ENCODE measurements around the gene SLC22A23.

- TF ChIP-seq ARNT (IDR thresholded peaks at IDR 0.05) (no peak), HDGF (IDR thresholded peaks at IDR 0.05; ENCODE audit: borderline replicate concordance) (no peak), ELF4 (IDR thresholded peaks at IDR 0.05) (no peak), CTBP1 (IDR thresholded peaks at IDR 0.05; ENCODE audit: borderline replicate concordance) (no peak), NFRKB (IDR thresholded peaks at IDR 0.05) (no peak), FOXK2 (IDR thresholded peaks at IDR 0.05) (no peak)
These were observed 12.4 kb downstream of the SLC22A23 start for GRCh38 chr6:3444276-3445088.

All from HEK293T (cell line).